ENCODE data around the gene TFDP1.

- no peak for TF ChIP-seq CTCF (IDR thresholded peaks at IDR 0.05; ENCODE audit: insufficient read depth, low read depth, low read length)
- no peak for TF ChIP-seq EZH2 (IDR thresholded peaks at IDR 0.05; ENCODE audit: insufficient read depth, low read length)
Measured at GRCh38 chr13:113540523-113540922, 44.0 kb upstream of the TFDP1 start.

Data from astrocyte (in vitro differentiated cells and primary cell).